ENCODE measurements around the gene OTOS. TPM values are rescaled to one million over a fixed set of nuclear protein-coding genes. Genes with fewer than 3 reads are reported as not detected.

OTOS gene
- total RNA-seq, 1 donor from 2014 or later = not detected

DNA sequence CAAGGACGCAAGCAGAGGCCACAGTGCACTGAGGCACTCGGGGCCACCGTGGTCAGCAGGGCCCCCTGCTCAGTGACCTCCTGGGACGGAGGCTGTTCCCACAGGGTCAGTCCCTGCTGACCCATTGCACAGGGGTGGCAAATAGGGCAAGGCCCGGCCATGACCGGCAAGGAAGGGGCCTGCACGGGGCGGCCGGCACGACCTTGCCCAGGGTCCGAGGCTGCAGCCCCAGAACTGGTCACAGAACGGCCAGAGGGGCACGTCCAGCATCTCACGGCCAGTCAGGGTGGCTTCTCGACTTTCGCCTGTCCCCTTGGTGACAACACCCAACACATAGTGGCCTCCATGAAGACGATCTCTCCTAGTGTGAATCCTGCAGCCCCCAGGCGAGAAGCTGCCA is 27.6 kb upstream of the OTOS start:
- ATAC-seq = no peak
- DNase-seq (ENCODE audit: low spot score) = no peak

DNA sequence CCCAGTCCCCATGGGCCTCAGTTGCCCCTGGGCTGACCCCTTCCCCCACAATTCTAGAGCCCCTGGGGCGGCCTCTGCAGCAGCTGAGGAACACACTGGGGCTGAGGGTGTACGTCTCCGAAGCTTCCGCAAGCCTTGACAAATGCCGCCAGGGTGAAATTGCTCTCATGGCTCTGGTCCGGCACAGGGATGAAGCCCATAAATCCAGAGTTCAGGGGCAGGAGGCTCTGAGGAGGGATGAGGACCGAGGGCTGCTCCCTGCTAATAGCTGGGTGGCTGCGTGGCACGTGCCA is 27.1 kb upstream of the OTOS start:
- no peak for DNase-seq (ENCODE audit: low spot score)
- ATAC-seq = no peak

DNA sequence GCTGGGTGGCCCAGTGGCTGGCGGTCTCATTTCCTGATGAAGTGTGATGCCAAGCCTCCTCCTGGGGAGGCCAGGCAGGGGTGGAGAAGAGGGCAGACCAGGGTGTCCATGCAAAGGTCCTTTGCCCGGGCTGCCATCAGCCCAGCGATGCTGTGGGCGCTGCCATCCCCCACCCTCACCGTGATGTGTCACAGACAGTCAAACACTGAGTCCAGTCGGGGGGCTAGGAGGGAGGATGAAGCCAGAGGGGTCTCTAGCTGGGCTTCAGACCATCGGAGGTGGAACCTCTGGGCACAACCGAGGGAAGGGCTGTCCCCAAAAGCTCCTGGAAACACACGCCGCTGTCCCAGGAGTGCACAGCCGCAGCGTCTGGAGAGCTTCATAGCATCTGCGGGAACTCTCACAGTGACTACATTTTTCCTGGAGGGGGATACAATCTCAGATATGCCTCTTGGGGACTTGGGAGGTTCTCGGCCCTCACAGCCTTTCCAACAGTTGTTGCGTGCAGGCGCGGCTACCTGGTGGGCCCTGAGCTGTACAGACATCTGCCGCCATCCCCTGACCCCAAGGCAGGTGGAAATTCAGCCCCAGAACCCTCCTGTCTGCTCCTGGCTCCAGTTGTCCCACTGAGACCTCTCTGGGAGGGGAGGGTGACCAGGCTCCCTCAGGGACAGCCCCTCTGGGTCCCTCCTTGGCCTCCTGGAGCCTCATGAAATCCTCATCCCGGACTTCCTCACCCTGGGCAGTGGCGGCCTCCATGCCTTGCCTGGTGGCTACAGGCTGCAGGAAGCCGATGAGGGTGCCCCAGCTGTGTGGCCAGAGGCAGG is 26.5 kb upstream of the OTOS start:
- no peak for ATAC-seq
- DNase-seq (ENCODE audit: low spot score) = no peak

DNA sequence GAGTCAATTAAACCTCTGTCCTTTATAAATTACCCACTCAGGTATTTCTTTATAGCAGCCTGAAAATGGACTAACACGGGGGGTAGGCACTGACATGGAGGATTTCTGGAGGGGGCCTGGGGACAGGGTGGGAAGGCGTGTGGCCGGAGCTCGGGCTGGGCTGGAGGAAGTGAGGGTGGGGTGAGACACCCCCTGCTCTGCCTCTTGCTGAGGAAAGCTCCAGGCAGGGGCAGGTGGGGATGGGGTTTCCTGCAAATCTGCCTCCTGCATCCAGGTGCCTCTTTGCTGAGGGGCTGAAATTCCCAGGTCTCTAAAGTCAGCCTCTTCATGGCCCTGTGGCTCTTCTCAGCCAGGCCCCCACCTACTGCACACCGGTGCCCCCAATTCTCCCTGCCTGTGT is 25.7 kb upstream of the OTOS start:
- DNase-seq (ENCODE audit: low spot score) = no peak
- ATAC-seq = no peak

DNA sequence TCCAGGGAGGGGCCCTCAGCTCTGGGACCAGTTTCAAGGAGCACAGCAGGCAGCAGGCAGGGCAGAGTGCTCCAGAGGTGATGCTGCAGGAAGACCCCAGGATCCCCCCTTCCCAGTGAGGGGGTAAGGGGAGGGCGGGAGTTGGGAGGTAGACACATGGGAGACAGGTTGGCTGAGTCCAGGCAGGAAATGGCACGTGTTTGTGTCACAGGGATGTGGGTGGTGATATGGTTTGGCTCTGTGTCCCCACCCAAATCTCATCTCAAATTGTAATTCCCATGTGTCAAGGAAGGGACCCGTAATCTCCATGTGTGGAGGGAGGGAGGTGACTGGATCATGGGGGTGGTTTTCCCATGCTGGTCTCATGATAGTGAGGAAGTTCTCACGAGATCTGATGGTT is 25.2 kb upstream of the OTOS start:
- no peak for ATAC-seq

DNA sequence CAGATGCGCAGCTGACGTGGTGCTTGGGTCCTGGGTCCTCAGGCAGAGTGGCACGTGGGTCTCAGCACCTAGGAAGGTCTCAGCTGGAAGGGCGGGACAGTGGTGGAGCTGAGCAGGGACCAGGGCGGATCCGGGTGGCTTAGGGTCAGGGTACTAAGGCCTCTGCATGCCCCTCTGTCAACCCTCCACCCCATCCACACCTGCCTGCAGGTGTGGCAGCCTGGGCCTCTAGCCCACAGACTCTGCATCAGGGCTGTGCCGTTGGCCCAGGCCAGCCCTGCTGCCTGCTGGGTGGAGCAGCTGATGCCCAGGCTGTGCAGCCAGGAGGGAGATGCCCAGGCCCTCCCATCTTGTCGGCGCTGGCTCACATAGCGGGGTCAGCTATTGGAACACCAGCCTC is 24.6 kb upstream of the OTOS start:
- no peak for DNase-seq (ENCODE audit: low spot score)

More for the DNA sequence above, 25.2 kb upstream of the OTOS start:
- DNase-seq (ENCODE audit: low spot score) = no peak

DNA sequence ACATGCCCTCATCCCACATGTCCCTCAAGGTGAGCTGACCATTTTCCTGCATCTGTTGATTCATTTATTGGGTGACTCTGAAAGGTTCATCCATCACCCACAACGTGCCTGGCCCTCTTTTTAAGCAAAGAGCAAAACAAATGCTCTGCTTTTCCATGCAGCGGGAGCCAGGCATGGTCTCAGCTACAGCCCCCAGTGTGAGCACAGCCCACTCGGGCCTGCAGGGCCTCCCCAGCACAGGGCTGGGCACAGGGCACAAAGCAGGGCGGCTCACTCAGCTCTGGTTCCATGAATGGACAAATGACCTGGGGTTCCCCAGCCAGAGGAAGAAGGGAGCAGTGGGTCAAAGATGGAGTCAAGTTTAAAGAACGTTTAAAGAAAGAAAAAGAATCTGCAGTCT is 24.1 kb upstream of the OTOS start:
- DNase-seq (ENCODE audit: low spot score) (no peak), ATAC-seq (no peak)

More for the DNA sequence above, 24.6 kb upstream of the OTOS start:
- ATAC-seq = no peak

DNA sequence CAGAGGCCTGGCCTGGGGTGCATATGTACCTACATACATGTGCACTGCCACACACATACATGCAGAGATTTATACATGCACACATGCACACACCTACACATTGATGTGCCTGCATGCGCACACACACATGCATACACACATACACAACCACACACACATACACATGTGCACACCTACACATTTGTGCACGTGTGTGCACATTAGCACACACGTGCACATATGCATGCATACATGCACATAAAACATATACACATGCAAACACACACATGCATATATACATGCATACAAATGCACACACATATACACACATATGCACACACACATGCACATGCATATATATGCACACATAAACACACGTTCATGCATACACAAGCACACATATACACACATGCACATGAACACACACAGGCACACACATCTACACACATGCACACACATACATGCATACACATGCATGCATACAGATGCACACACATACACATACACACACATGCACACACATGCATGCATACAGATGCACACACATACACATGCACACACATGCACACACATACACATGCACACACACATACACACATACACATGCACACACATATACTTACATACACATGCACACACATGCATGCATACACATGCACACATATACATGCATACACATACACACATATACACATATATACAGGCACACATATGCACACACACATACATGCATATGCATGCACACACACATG is 23.6 kb upstream of the OTOS start:
- DNase-seq (ENCODE audit: low spot score) = no peak

DNA sequence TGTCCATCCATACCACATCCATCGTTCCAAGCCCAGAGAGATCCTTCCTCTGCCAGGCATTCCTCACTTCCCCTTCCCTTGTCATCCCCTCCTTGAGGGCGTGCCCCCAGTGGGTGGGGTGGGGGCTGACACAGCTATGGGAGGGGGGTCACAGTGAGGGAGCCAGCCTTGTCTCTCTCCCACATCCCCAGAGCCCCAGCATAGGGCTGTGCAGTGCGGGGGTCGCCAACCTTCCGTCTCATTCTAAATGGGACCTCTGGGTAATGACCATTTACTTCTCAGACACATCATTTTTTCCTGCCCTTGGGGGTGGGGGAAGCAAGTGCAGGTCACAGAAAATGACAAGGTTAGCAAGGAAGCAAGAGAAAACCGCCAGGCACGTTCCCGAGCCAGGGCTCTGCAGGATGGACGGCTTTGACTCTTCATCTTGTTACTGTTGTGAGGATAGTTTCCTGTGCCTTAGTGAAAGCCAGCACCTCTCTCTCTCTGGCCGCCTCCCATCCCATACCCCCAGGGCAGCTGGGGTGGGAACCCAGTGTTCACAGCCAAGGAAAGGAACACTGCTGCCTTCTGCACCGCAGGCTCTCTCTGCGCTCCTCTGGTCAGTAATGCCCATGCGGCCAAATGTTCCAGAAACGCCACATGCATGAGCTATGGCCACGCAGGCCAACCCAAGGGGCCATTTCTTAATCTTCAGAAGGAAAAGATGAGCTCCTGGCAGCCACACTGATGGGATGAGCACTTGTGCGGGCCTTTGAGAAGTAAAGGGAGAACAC is 22.7 kb upstream of the OTOS start:
- DNase-seq (ENCODE audit: low spot score) (no peak), ATAC-seq (no peak)

More for the DNA sequence above, 23.6 kb upstream of the OTOS start:
- no peak for ATAC-seq

DNA sequence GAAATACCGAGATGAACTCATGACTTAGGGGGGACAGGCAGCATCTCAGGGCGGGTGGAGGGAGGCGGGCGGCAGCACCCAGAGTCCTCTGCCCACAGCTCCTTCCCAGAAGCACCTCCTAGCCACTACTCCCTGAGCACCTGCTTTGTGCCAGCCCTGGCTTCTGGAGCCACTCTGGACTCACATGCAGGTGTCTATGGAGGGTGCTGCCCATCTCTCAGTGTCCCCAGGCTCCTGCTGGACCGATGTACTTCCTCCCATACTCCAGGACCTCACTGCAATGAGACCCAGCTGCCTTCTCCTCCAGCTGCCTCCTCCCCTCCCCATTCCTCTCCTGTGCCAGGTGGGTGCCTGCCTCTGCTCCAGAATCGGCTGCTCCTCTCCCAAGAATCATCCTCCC is 22.1 kb upstream of the OTOS start:
- ATAC-seq (no peak), DNase-seq (ENCODE audit: low spot score) (no peak)

DNA sequence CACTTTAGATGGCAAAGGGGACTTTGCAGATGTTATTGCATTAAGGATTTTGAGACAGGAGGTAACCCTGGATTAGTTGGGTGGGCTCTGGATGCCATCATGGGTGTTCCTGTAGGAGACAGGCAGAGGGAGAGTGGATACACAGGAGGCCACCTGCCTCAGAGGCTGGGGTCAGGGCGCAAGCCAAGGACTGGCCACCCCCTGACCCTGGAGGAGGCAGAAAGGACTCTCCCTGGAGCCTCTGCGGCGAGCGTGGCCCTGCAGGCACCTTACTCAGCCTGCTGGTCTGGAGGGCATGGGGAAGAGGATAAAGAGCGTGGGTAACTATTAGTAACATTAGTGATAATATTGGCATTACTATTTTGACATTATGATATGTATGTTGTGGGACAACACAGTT is 21.6 kb upstream of the OTOS start:
- no peak for ATAC-seq

DNA sequence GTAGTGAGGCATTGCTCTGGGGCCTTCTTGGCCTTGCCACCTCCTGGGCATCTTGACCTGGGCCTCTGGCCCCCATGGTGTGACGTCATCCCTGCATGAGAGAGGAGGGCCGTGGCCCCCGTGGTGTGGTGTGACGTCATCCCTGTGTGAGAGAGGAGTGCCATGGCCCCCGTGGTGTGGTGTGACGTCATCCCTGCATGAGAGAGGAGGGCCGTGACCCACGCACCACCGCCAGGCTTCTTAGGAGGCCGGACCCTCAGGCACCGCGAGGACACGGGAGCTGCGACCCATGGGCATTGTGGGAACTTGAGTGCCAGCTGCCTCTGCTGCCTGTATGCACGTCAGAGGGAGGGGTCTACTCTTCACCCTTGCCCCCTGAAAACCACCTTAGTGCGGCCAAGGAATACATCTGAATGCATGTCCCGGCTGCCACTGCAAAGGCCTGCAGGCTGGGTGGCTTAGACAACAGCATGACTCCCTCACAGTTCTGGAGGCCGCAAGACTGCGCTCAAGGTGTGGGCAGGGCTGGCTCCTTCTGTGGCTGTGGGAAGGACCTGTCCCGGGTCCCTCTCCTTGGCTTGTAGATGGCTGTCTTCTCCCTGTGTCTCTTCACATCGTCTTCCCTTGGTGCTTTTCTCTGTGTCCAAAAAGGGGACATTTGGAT is 20.8 kb upstream of the OTOS start:
- DNase-seq (ENCODE audit: low spot score) (no peak), ATAC-seq (no peak)

More for the DNA sequence above, 21.6 kb upstream of the OTOS start:
- no peak for DNase-seq (ENCODE audit: low spot score)

DNA sequence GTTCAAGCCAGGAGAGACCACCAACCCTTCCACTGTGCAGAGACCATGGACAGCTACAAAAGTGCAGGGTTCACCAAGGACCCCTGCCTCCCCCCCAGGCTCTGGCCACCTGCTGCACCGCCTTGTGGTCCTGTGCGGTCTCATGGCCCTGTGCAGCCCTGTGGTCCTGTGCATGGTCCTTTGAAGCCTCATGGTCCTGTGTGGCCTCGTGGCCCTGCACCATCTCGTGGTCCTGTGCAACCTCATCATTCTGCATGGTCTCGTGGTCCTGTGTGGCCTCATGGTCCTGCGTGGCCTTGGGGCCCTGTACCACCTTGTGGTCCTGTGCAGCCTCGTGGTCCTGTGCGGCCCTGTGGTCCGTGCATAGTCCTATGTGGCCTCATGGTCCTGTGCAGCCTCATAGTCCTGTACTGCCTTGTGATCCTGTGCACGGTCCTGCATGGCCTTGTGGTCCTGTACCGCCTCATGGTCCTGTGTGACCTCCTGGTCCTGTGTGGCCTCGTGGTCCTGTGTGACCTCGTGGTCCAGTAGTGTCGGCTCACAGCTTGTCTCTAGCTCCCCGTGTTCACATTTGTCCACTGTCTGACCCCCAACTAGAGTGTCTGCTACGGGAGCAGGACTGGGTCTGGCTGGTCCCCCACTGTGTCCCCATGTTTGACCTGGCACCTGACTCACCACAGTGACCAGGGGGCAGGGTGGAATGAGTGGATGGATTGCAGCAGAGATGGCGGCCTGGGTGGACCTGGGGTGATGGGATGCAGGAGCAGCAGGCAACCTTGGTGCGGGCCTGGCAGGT is 20.0 kb upstream of the OTOS start:
- no peak for DNase-seq (ENCODE audit: low spot score)
- no peak for ATAC-seq

DNA sequence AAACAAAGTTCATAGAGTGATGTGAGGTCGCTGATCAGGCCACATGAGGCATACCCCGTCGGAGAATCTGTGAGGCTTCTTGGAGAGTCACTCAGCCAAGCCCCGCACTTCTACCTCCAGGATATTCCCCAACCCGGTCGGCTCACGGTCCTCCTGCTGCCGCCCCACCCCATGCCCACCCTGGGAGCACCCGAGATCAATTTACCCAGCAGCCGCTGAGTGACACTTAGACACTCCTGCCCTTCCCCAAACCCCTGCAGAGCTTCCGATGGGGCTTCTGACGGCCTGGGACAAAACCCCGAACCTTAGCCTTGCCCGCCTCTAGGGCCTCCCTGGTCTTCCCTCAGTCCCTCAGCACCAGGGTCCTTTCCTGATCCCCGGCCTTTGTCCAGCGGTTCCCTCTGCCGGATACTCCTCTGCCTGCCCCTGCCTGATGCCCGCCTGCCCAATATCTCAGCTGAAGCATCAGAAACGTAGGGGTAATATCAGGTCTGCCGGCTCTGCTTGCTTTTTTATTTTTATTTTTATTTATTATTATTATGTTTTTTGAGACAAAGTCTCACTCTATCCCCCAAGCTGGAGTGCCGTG is 18.9 kb upstream of the OTOS start:
- ATAC-seq (no peak), DNase-seq (ENCODE audit: low spot score) (no peak)

DNA sequence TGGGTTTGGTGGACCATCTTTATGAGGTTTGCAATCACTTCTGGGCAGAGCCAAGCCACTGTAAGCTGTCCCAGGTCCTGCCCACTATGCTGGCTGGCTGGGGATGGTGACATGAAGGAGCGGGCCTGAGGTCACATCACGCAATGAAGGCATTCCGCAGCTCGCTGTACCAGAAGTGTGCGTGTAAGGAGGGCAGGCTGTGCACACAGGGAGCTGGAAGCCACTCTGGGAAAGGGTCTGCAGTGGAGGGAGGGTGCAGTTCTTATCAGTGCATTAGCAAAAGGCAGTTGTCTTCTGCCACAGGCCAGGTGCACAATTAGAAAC is 16.7 kb upstream of the OTOS start:
- ATAC-seq (no peak), DNase-seq (ENCODE audit: low spot score) (no peak)

DNA sequence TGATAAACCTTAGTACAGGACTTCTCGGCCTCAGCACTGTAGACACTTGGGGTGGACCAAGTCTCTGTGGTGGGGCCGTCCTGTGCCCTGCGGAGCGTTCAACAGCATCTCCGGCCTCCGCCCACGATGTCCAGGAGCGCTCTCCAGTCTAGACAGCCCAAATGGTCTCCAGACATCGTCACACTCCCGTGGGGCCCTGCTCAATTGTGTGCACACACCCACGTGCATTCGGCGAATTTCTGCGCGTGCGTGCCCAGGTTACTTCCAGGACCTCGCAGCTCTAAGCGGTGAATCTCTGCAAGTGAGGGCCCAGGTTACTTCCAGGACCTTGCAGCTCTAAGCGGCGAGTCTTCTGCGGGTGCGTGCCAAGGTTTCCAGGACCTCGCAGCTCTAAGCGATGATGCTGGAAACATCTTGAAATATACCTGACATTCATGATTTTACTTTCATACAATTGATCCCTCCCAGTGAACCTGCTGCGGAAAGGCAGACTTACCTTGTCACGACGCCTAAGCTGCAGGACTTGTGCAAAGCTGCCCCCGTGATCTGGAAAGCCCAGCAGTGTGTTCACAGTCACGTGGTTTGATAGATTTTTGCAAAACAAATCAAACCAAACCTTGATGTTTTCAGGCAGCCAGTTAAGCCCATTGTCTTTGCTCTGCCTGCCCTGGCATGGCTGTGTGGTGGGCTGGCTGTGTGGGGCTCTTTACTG is 16.1 kb upstream of the OTOS start:
- DNase-seq (ENCODE audit: low spot score) (no peak), ATAC-seq (no peak)

DNA sequence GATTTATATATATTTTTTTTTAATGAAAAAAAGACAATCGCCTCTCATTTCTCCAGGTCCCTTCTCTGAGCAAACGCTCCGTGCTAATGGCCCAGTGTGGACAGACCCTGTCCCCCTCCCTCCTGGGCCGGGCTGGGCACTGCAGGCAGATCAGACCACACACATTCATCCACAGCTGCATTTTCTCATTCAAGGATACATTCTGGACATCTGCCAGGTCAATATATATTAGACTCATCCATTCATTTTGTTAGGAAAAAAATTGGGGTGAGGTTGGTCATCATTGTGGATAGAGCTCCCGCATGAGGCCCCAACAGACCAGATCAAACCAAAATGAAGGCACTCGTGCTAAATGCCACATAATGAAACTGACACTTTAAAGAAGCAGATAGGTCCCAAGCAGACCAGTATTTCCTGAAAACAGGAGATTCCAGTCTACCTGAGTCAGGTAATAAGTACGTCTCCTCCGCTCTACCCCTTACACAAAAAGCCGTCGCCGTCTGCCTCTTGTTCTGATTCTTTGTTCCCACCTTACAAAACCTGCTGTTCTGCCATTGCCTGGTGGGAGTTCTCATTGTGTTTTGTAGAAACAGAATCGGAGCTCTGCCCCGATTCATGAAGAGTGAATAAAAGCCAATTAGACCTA is 15.4 kb upstream of the OTOS start:
- DNase-seq (ENCODE audit: low spot score) (no peak), ATAC-seq (no peak)

DNA sequence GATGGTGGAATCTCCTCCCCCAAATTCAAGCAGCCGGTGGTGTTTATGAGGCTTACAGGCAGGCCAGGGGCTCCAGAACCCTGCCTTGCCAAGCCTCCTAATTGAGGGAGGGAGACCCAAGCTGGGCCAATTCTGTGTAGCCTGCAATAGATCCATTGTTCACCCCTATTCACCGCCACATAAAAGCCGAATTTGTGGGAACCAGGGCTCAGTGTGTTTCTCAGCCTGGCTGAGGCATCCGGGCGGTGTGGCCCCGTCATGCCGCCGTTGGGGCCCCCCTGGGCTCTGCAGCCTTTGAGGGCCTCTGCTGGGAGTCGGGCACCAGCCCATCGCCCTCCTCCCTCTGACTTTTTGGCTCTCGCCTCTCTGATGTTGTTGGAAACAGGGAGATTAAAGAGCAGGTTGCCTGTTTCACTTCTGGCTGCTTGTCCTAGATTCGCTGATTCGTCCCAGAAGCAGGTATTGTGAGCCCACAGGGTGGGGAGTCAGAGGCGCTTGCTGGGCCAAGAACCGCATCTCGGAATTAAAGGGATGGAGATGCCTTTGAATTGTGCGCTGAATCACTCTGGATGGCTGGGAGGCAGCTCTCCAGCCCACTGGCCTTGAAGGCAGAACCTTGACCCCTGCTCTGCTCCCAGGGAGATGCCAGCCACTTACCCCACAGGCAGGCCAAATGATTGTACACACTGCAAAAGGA is 14.7 kb upstream of the OTOS start:
- DNase-seq (ENCODE audit: low spot score) = no peak
- no peak for ATAC-seq

DNA sequence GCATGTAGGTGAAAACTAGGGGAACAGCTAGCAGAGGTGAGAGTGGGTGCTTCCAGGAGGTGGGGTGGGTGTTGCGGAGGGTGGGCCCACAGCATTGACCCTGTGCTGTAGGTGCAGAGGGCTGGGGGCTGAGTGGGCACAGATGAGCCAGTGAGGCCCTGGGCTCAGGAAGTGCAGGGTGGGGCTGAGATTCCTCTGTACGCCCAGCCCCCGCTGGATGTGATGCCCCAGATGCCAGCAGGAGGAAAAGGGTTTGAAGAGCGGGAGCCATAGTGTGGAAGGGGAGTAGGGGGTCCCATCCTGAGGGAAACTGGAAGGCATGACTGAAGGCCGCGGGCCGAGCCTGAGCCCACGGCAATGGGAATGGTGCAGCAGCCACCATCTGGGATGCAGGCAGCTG is 14.1 kb upstream of the OTOS start:
- ATAC-seq (no peak), DNase-seq (ENCODE audit: low spot score) (no peak)
